Lower leg skin (tissue), 4 donors: ENCODE measurements around the gene GHRL. TPM values are rescaled to one million over a fixed set of nuclear protein-coding genes. Genes with fewer than 3 reads are reported as not detected.

Source experiments
- DNase-seq, 2 donors: peaks; one replicate each; pipeline ENCODE4 v3.0.0-alpha.2; 2019; ENCODE audit warnings: low spot score in 2 of 2
- H3K4me3 ChIP-seq: fragments of 200-600 bp; sonication (generic); 2 replicates; pipeline ENCODE4 v1.5.1; 2017; ENCODE audit warnings: mild to moderate bottlenecking, low read depth; ENCODE audit not compliant: poor library complexity, severe bottlenecking
- POLR2A ChIP-seq, 2 donors: fragments of 450-650 bp; IDR thresholded peaks; one replicate each; pipeline ENCODE4 v1.6.1; 2016 to 2017; ENCODE audit warnings: antibody characterized with exemption in 2 of 2, mild to moderate bottlenecking in 1 of 2, moderate library complexity in 1 of 2
- WGBS, 2 donors: methylation state at CpG; one replicate each; pipeline ENCODE4 v1.1.5; 2018; 5-methylcytosine and 5-hydroxymethylcytosine counted together
- intact Hi-C: fragments of 100-400 bp; cut with DNase I; formaldehyde crosslinking; loops from one replicate; pipeline ENCODE4 v1.15.0; 2023; ENCODE audit warnings: low total_unique reads
- total RNA-seq, 4 donors: library from RNA; depleted of rRNA; stranded (reverse); fragments of >200 nt; gene quantifications; one replicate each; pipeline ENCODE4 v1.1.0, GENCODE V29; 2016
- TF ChIP-seq, protein P1 (sequence below), 3 donors: fragments of 450-650 bp; IDR thresholded peaks; one replicate each; pipeline ENCODE4 v1.5.1; 2016; ENCODE audit warnings: antibody characterized with exemption in 3 of 3, mild to moderate bottlenecking in 3 of 3, moderate library complexity in 2 of 3

Gene GHRL
- total RNA-seq, 4 donors from 2014 or later, result not detected

DNA sequence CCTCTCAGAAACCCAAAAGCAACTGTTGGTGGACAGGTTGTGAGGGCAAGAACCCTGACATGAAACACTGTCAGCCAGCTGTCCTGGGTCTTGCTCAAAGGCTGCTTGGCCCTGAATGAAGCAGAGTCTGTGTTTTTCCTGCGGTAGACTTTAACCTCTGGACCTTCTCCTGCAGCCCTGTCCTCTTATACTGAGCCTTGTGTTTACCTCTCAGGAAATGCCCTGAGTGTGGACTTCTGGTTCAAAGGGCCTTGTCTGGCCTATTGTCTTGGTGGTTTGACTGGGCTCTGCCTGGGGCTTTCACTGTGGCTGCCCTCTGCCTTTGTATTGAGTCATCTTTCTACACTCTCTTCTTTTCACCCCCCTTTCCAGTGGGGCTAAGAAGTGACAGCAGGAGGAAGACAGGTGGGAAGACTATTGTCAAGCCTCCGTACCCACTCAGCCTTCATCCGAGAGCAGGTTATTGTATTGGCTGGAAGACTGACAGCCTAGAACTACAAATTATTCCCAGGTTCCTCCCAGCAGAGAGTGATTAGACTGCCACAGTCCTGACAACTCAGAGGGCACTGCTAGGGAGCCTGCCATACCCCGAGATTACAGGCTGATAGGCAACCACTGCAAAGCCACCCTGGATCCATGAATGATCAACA, 24.7 kb upstream of the GHRL start:
- no peak for TF ChIP-seq POLR2A (IDR thresholded peaks at IDR 0.05)
- TF ChIP-seq, protein P1, sequence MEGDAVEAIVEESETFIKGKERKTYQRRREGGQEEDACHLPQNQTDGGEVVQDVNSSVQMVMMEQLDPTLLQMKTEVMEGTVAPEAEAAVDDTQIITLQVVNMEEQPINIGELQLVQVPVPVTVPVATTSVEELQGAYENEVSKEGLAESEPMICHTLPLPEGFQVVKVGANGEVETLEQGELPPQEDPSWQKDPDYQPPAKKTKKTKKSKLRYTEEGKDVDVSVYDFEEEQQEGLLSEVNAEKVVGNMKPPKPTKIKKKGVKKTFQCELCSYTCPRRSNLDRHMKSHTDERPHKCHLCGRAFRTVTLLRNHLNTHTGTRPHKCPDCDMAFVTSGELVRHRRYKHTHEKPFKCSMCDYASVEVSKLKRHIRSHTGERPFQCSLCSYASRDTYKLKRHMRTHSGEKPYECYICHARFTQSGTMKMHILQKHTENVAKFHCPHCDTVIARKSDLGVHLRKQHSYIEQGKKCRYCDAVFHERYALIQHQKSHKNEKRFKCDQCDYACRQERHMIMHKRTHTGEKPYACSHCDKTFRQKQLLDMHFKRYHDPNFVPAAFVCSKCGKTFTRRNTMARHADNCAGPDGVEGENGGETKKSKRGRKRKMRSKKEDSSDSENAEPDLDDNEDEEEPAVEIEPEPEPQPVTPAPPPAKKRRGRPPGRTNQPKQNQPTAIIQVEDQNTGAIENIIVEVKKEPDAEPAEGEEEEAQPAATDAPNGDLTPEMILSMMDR (IDR thresholded peaks at IDR 0.05), result no peak
- WGBS, 2 donors, result 86 to 90% methylated on average over 4 of the region's 4 CpGs
- no peak for DNase-seq
- H3K4me3 ChIP-seq, result no peak overlapping the region
- intact Hi-C loops, result no loop called here

DNA sequence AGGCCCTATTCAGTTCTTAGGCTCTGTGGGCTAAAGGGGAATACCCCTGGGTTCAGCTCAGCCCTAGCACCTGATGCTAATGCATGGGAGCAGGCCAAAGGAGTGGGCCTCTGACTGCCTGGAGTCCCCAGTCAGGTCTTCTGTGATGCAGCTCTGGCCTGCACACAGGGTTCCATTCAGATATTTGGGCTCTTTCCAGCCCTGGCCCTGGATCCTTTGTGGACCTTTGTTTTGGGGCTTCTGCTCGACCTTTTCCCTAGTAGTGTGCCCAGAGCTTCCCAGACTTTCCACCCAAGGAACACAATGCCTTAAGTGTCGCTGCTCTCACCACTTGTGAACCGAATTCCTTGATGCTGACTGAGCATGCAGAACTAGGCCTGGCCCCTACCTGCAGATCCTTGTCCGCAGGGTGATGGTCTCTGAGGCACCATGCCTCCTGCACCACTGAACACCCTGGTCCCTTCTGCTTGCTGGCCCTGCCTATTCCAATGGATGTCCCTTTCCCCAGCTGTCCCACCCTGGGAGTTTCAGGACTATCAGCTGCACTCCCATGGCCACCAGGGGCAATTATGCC, 23.1 kb upstream of the GHRL start:
- TF ChIP-seq, protein P1 (IDR thresholded peaks at IDR 0.05), result no peak
- no peak for TF ChIP-seq POLR2A (IDR thresholded peaks at IDR 0.05)
- DNase-seq, result no peak
- WGBS, 2 donors, result 87 to 89% methylated on average over 4 of the region's 4 CpGs
- intact Hi-C loops, result no loop called here
- no peak overlapping the region for H3K4me3 ChIP-seq

DNA sequence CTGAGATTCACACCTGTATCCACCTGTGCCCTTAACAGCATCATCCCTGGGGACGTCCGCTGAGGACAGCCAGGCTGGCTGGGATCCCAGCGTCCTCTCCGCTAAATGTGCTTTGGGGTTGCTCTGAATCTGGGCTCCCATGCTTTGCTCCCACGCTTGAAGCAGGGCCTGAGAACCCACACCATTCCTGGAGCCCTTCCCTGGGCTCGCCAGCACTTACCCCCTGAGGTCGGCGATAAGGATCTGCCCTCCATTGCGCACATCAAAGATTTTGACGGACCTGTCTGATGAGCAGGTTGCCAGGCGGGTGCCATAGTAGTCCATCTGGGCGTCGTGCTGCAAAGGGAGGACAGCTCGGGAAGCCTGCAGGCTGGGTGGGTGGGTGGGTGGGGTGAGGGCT, 22.4 kb upstream of the GHRL start:
- 87 to 90% methylated on average over 11 to 14 of the region's 14 CpGs for WGBS, 2 donors
- no peak overlapping the region for H3K4me3 ChIP-seq
- no peak for DNase-seq
- intact Hi-C loops, result no loop called here
- TF ChIP-seq, protein P1 (IDR thresholded peaks at IDR 0.05), result no peak
- TF ChIP-seq POLR2A (IDR thresholded peaks at IDR 0.05), result no peak

DNA sequence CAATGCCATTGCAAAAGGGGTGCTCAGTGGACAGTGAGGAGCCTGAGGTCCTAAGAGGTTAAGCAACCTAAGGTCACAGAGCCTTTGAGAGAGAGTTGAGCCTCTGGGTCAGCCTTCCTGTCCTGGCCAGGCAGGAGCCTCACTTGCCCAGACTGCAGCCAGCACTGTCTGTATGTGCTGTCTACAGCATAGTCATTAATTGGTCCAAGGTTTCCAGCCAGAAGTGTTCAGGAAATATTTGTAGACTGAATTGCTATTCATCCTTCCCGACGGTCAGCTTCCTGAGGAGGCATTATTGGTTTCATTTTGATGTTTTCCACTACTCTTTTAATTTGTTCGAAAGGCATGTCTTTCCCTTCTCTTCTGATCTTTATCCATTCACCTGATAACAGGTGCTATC, 20.1 kb upstream of the GHRL start:
- no peak for DNase-seq
- no peak overlapping the region for H3K4me3 ChIP-seq
- TF ChIP-seq, protein P1 (IDR thresholded peaks at IDR 0.05), result no peak
- no peak for TF ChIP-seq POLR2A (IDR thresholded peaks at IDR 0.05)
- intact Hi-C loops, result no loop called here
- WGBS, 2 donors, result 75 to 78% methylated on average over 3 of the region's 3 CpGs

DNA sequence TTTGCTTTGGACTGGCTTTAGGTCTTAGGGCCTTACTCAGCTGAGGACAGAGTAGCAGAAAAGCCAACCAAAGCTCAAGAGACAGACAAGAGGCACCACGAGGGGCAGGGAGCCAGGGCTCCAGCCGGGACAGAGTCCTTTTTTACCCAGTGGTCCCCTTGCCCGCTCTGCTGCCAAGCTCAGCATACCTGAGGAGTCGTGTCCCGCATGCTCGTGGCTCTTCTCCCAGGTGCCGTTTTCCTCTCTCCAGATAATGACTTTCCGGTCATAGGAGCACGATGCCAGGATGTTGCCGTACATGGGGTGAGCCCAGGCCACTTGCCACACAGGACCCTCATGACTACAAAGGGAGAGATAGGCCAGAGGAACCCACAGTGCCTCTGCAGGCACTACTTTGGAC, 19.6 kb upstream of the GHRL start:
- H3K4me3 ChIP-seq, result no peak overlapping the region
- TF ChIP-seq POLR2A (IDR thresholded peaks at IDR 0.05), result no peak
- TF ChIP-seq, protein P1 (IDR thresholded peaks at IDR 0.05), result no peak
- intact Hi-C loops, result no loop called here
- no peak for DNase-seq
- WGBS, 2 donors, result 86% methylated on average over 10 of the region's 10 CpGs

DNA sequence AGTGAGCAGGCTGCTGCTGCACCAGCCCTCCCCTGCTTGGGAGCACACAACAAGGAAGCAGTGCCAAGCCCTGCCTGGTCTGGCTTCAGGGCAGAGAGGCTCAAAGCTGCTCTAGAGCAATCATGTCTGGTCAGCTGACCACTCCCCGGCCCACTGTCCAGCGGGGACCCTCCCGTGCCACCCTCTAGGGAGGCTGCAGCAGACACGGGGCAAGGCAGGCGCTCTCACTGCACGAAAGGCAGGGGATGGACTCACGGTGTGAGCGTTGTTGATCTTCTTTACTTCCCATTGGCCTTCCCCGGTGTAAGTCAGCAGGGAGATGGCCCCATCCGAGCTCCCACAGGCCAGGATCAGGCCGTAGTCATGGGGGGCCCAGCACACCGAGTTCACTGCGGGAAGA, 19.0 kb upstream of the GHRL start:
- no peak overlapping the region for H3K4me3 ChIP-seq
- no peak for DNase-seq
- no peak for TF ChIP-seq POLR2A (IDR thresholded peaks at IDR 0.05)
- TF ChIP-seq, protein P1 (IDR thresholded peaks at IDR 0.05), result no peak
- intact Hi-C loops, result no loop called here
- 85 to 95% methylated on average over 11 to 13 of the region's 13 CpGs for WGBS, 2 donors
